HepG2 (cell line): Measurements from ENCODE around the gene MDM4. TPM values are rescaled to one million over a fixed set of nuclear protein-coding genes. Genes with fewer than 3 reads are reported as not detected.

ENCODE experiments used
- ATAC-seq: fragments of 200-7000 bp; cut with Tn5 transposase; 3 replicates; pipeline ENCODE4 v1.9.1; 2020; ENCODE audit warnings: mild to moderate bottlenecking, moderate library complexity
- BruUV-seq: library from RNA; stranded (reverse); fragments of 400-500 nt; replicated peaks from 2 replicates; lab custom pipeline; 2021; lab: Mats Ljungman, UMichigan
- CTCF ChIA-PET: fragments of 300-600 bp; formaldehyde crosslinking; extraction: SDS; loops from one replicate; lab custom pipeline; 2021; ENCODE audit warnings: low total read pairs, inconsistent platforms, low intra/inter-chr PET ratio; lab: Yijun Ruan, JAX
- POLR2A ChIA-PET: fragments of 350-600 bp; sonication (Branson Sonifier 250); formaldehyde crosslinking; loops from one replicate; lab custom pipeline; 2020; ENCODE audit warnings: antibody characterized with exemption, inconsistent platforms; lab: Yijun Ruan, JAX
- DNase-seq: peaks from one replicate; pipeline ENCODE4 v3.0.0-alpha.2; 2015; ENCODE audit warnings: low spot score
- FAIRE-seq: peaks from 3 replicates; lab custom pipeline; 2011; peaks lifted over from hg19 to GRCh38; lab: Jason Lieb, UNC
- H2AFZ ChIP-seq: one replicate; pipeline ENCODE4 v1.6.1; 2011; ENCODE audit warnings: low read length, inconsistent platforms
- H3K27ac ChIP-seq: fragments of 300-600 bp; 3 replicates; pipeline ENCODE4 v1.8.0; 2011; ENCODE audit warnings: mixed run types, mild to moderate bottlenecking, mixed read lengths, low read length, inconsistent platforms; ENCODE audit not compliant: insufficient read depth; ENCODE audit errors: extremely low read length
- H3K27me3 ChIP-seq, 2 experiments: fragments of 200-600 bp in 1 of 2; 2 replicates in 1 of 2; 3 replicates in 1 of 2; pipeline versions ENCODE4 v1.6.0 to v1.8.0; 2011; ENCODE audit warnings: low read length in 2 of 2, mild to moderate bottlenecking in 2 of 2, moderate library complexity in 2 of 2, inconsistent platforms in 1 of 2; ENCODE audit not compliant: insufficient read depth in 2 of 2, control insufficient read depth in 1 of 2
- H3K36me3 ChIP-seq, 2 experiments: fragments of 200-600 bp in 1 of 2; replicated peaks in 1 of 2; 2 replicates in 1 of 2; 3 replicates in 1 of 2; pipeline versions ENCODE4 v1.5.1 to v1.8.0; 2011; ENCODE audit warnings: low read length in 2 of 2, inconsistent platforms in 1 of 2; ENCODE audit not compliant: insufficient read depth in 2 of 2, control insufficient read depth in 1 of 2
- H3K4me1 ChIP-seq: 2 replicates; pipeline ENCODE4 v1.5.1; 2012; ENCODE audit warnings: low read length, inconsistent platforms; ENCODE audit not compliant: insufficient read depth
- H3K4me2 ChIP-seq: 2 replicates; pipeline ENCODE4 v1.6.0; 2011; ENCODE audit warnings: low read depth, low read length, inconsistent platforms
- H3K4me3 ChIP-seq, 3 experiments: fragments of 200-600 bp in 1 of 3; sonication (generic), shearing (Covaris generic) in 1 of 3; replicated peaks in 1 of 3; 2 replicates each; pipeline ENCODE4 v1.5.1; 2011 to 2016; ENCODE audit warnings: low read length in 3 of 3, inconsistent platforms in 2 of 3, low read depth in 2 of 3, mild to moderate bottlenecking in 2 of 3, control low read depth in 1 of 3, mixed read lengths in 1 of 3; ENCODE audit not compliant: insufficient read depth in 1 of 3
- H3K79me2 ChIP-seq: one replicate; pipeline ENCODE4 v1.6.1; 2011; ENCODE audit warnings: low read length, inconsistent platforms; ENCODE audit not compliant: insufficient read depth
- H3K9ac ChIP-seq: 2 replicates; pipeline ENCODE4 v1.6.0; 2011; ENCODE audit warnings: mild to moderate bottlenecking, low read depth, low read length, inconsistent platforms; ENCODE audit not compliant: insufficient read depth
- H3K9me3 ChIP-seq: 2 replicates; pipeline ENCODE4 v1.5.1; 2012; ENCODE audit warnings: mild to moderate bottlenecking, low read length
- H4K20me1 ChIP-seq: 2 replicates; pipeline ENCODE4 v1.6.0; 2011; ENCODE audit warnings: inconsistent platforms, mild to moderate bottlenecking, low read length, moderate library complexity; ENCODE audit not compliant: insufficient read depth
- BORCS8-MEF2B ChIP-seq: sonication (generic); formaldehyde crosslinking; IDR thresholded peaks from 2 replicates; pipeline ENCODE4 v1.8.0; 2022; ENCODE audit warnings: mild to moderate bottlenecking, missing genetic modification reagents
- DNMT1 ChIP-seq: sonication (generic); formaldehyde crosslinking; IDR thresholded peaks from 2 replicates; pipeline ENCODE4 v1.5.1; 2020; ENCODE audit warnings: mild to moderate bottlenecking, missing genetic modification reagents
- NFKB2 ChIP-seq: sonication (generic); formaldehyde crosslinking; IDR thresholded peaks from 2 replicates; pipeline ENCODE4 v1.4.0; 2020; ENCODE audit warnings: missing genetic modification reagents, borderline replicate concordance
- PRDM10 ChIP-seq: sonication (generic); formaldehyde crosslinking; IDR thresholded peaks from 2 replicates; pipeline ENCODE4 v1.4.0; 2020; ENCODE audit warnings: low read depth, missing genetic modification reagents
- RFX3 ChIP-seq: IDR thresholded peaks from 2 replicates; pipeline ENCODE4 v1.6.1; 2016; ENCODE audit warnings: missing biosample characterization, missing genetic modification reagents
- TOPORS ChIP-seq: sonication (generic); formaldehyde crosslinking; IDR thresholded peaks from 2 replicates; pipeline ENCODE4 v1.8.0; 2023; ENCODE audit warnings: mild to moderate bottlenecking, missing genetic modification reagents
- ZBTB4 ChIP-seq: sonication (generic); formaldehyde crosslinking; IDR thresholded peaks from 2 replicates; pipeline ENCODE4 v1.4.0; 2020; ENCODE audit warnings: missing genetic modification reagents, mild to moderate bottlenecking, borderline replicate concordance
- ZNF121 ChIP-seq: sonication (generic); formaldehyde crosslinking; IDR thresholded peaks from 2 replicates; pipeline ENCODE4 v1.5.0; 2020; ENCODE audit warnings: mild to moderate bottlenecking, missing genetic modification reagents
- ZNF124 ChIP-seq: sonication (generic); formaldehyde crosslinking; IDR thresholded peaks from 2 replicates; pipeline ENCODE4 v1.4.0; 2020; ENCODE audit warnings: missing genetic modification reagents
- ZNF280D ChIP-seq: sonication (generic); formaldehyde crosslinking; IDR thresholded peaks from 2 replicates; pipeline ENCODE4 v1.5.1; 2020; ENCODE audit warnings: mild to moderate bottlenecking, missing genetic modification reagents
- ZNF329 ChIP-seq: sonication (generic); formaldehyde crosslinking; IDR thresholded peaks from 2 replicates; pipeline ENCODE4 v1.9.0; 2021; ENCODE audit warnings: low read depth, mild to moderate bottlenecking, missing genetic modification reagents
- ZNF816 ChIP-seq: sonication (generic); formaldehyde crosslinking; IDR thresholded peaks from 2 replicates; pipeline ENCODE4 v1.8.0; 2022; ENCODE audit warnings: missing genetic modification reagents, mild to moderate bottlenecking, borderline replicate concordance
- WGBS: methylation state at CpG from one replicate; pipeline ENCODE4 v1.1.6; 2017; ENCODE audit warnings: low lambda C conversion rate; 5-methylcytosine and 5-hydroxymethylcytosine counted together
- in situ Hi-C: cut with HindIII; loops from 2 replicates; pipeline ENCODE4 v1.10.0; 2017; ENCODE audit warnings: low pct_unique_long_range_greater_than_20kb; ENCODE audit not compliant: extremely low pct_ligation_motif_present
- intact Hi-C: fragments of 100-400 bp; cut with micrococcal nuclease; formaldehyde crosslinking; loops from one replicate; pipeline ENCODE4 v1.10.0; 2022; ENCODE audit not compliant: unreplicated experiment
- polyA plus RNA-seq, 8 experiments: library from polyadenylated mRNA; depleted of rRNA in 3 of 8; stranded (reverse) in 7 of 8; unstranded in 1 of 8; fragments of >200 nt; fragmentation: Illumina TruSeq in 4 of 8; extraction: Trizol in 4 of 8; gene quantifications; 2 replicates each; pipeline versions ENCODE4 v1.2.1 to v1.2.3, GENCODE V29; 2011 to 2016; ENCODE audit warnings: low read depth in 4 of 8, missing spikeins in 1 of 8, mixed read lengths in 1 of 8; ENCODE audit not compliant: insufficient read depth in 1 of 8
- total RNA-seq, 5 experiments: library from RNA; depleted of rRNA; stranded (reverse); fragments of >200 nt; fragmentation: Illumina TruSeq; extraction: Trizol; gene quantifications; 2 replicates each; pipeline ENCODE4 v1.2.3, GENCODE V29; 2016; ENCODE audit warnings: low read depth in 1 of 5

MDM4 gene
- total and polyA plus RNA-seq, 2 of the 13 experiments (the other 11 are each of a cell fraction or from before 2014, with no cell fraction given), result 14.9 to 19.0 TPM

GRCh38 chr1:204545202-204545601 is 29.0 kb downstream of the MDM4 start:
- ATAC-seq (no peak), DNase-seq (no peak), FAIRE-seq (no peak)
- Histone ChIP-seq H3K9ac (no peak overlapping the region), H4K20me1 (no peaks in the 10 kb centered on the region), H3K4me2 (no peak overlapping the region), H3K4me3 (no peak overlapping the region), H3K27ac (no peak overlapping the region), H3K9me3 (no peaks in the 10 kb centered on the region), H3K27me3 (no peaks in the 10 kb centered on the region), H3K4me1 (no peaks in the 10 kb centered on the region), H3K79me2 (no peaks in the 10 kb centered on the region)
- in situ Hi-C loops (no loop called here), intact Hi-C loops (no loop called here)
- ChIA-PET POLR2A (no interaction called here), CTCF (no interaction called here)
- no TSS peak for BruUV-seq
- 96% methylated on average over 2 of the region's 2 CpGs for WGBS
- TF ChIP-seq ZNF124 (CRISPR knock-in tag) (no peak), DNMT1 (no peak), BORCS8-MEF2B (CRISPR knock-in tag) (no peak), PRDM10 (CRISPR knock-in tag) (no peak), RFX3 (CRISPR knock-in tag) (no peak), ZNF816 (CRISPR knock-in tag) (no peak), ZNF121 (no peak), ZBTB4 (no peak), ZNF329 (CRISPR knock-in tag) (no peak), NFKB2 (CRISPR knock-in tag) (no peak), ZNF280D (no peak), TOPORS (CRISPR knock-in tag) (no peak)
- TF ChIP-seq, all 625 proteins: peak for 0
- peaks cover 24 to 96% of the 10 kb centered on the region in 2 experiments for H3K36me3 ChIP-seq
- H2AFZ ChIP-seq, result no peak overlapping the region
